Sigmoid colon (tissue), 7 donors: Measurements from ENCODE around the gene ERVH48-1. TPM values are rescaled to one million over a fixed set of nuclear protein-coding genes. Genes with fewer than 3 reads are reported as not detected.
A peak's percentile ranks its signal among the peaks of the same experiment; 100 is the strongest.
"Not testable (repeated sequence)": the region's sequence is repeated elsewhere in the genome, so short reads cannot be mapped to it uniquely, and the experiment has no call there.

Experiments used
- DNase-seq: peaks from one replicate; pipeline ENCODE4 v3.0.0-alpha.2; 2019
- H3K27ac ChIP-seq, 4 donors: fragments of 200-600 bp; sonication (generic); one replicate each; pipeline ENCODE4 v1.5.1; 2016 to 2019; ENCODE audit warnings: mild to moderate bottlenecking in 1 of 4
- H3K27me3 ChIP-seq, 3 donors: fragments of 200-600 bp; sonication (generic); one replicate each; pipeline ENCODE4 v1.5.1; 2019; ENCODE audit warnings: mild to moderate bottlenecking in 1 of 3
- H3K36me3 ChIP-seq, 4 donors: fragments of 200-600 bp; sonication (generic); one replicate each; pipeline ENCODE4 v1.5.1; 2016 to 2019
- H3K4me1 ChIP-seq, 4 donors: fragments of 200-600 bp; sonication (generic); one replicate each; pipeline ENCODE4 v1.5.1; 2017 to 2019
- H3K4me3 ChIP-seq, 4 donors: fragments of 200-600 bp; sonication (generic); one replicate each; pipeline ENCODE4 v1.5.1; 2017 to 2019; ENCODE audit warnings: mild to moderate bottlenecking in 2 of 4, moderate library complexity in 1 of 4
- H3K9me3 ChIP-seq, 4 donors: fragments of 200-600 bp in 3 of 4; sonication (generic) in 3 of 4; one replicate each; pipeline versions ENCODE4 v1.5.1 to v1.6.1; 2013 to 2019
- EP300 ChIP-seq, 4 donors: sonication (generic); formaldehyde crosslinking; IDR thresholded peaks; one replicate each; pipeline ENCODE4 v1.6.1; 2017; ENCODE audit warnings: antibody characterized with exemption in 4 of 4
- POLR2A ChIP-seq, 2 donors: fragments of 450-650 bp; IDR thresholded peaks; one replicate each; pipeline ENCODE4 v1.6.1; 2016; ENCODE audit warnings: antibody characterized with exemption in 2 of 2, mild to moderate bottlenecking in 2 of 2, moderate library complexity in 2 of 2
- POLR2AphosphoS5 ChIP-seq, 4 donors: sonication (generic); formaldehyde crosslinking; IDR thresholded peaks; one replicate each; pipeline ENCODE4 v1.6.1; 2017; ENCODE audit warnings: antibody characterized with exemption in 4 of 4
- WGBS, 2 donors: extraction: QIAGEN DNeasy Blood & Tissue Kit; methylation state at CpG; one replicate each; pipeline ENCODE4 v1.1.7; 2013; 5-methylcytosine and 5-hydroxymethylcytosine counted together
- intact Hi-C: fragments of 100-400 bp; cut with DNase I; formaldehyde crosslinking; loops from one replicate; pipeline ENCODE4 v1.15.1; 2023
- polyA plus RNA-seq, 3 donors: library from polyadenylated mRNA; stranded (reverse); fragments of 200-250 nt; gene quantifications; one replicate each; pipeline ENCODE4 v1.2.3, GENCODE V29; 2013
- total RNA-seq, 4 donors: library from RNA; depleted of rRNA; stranded (reverse); fragments of >200 nt; gene quantifications; one replicate each; pipeline ENCODE4 v1.1.0, GENCODE V29; 2016
- TF ChIP-seq, protein P1 (sequence below), 4 experiments: fragments of 450-650 bp in 3 of 4; fragments of 200-600 bp in 1 of 4; IDR thresholded peaks; one replicate each; pipeline ENCODE4 v1.5.1; 2016 to 2019; ENCODE audit warnings: antibody characterized with exemption in 4 of 4, mild to moderate bottlenecking in 3 of 4, moderate library complexity in 2 of 4
- donor health status: healthy with polysubstance abuse.
- donor health status: Bipolar disorder and iron deficiency.
- donor health status: healthy.

Gene ERVH48-1
- total and polyA plus RNA-seq, 7 donors, result 0.07 TPM; not detected in 6

DNA sequence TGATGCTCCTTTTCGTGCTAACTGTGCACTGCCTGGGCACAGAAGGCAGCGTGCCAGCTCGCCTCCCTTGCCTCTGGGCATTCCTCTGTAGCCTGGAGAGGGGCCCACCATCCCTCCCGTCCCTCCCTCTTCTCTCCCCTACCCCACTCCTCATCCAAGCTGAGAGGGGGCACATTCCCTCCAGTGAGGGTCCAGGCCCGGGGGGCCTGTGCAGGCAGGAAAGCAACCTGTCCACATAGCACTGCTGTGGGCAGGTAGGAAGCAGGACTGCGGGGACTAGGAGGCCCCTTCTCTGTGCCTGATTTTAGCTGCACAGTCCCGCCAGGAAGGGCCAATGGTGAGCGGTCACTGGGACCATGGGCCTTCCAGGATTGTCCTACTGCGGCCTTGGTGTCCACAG lies 38.7 kb upstream of the ERVH48-1 start:
- H3K4me1 ChIP-seq, result no peaks in the 10 kb centered on the region
- intact Hi-C loops, result loop anchor here (10.0 kb wide), 1 partner anchor 49 kb away; no protein-coding TSS in a partner anchor
- no peak overlapping the region for H3K27ac ChIP-seq
- 94 to 95% methylated on average over 9 of the region's 9 CpGs for WGBS, 2 donors
- H3K9me3 ChIP-seq, result no peaks in the 10 kb centered on the region
- DNase-seq, result no peak
- H3K27me3 ChIP-seq, result no peaks in the 10 kb centered on the region
- TF ChIP-seq EP300 (IDR thresholded peaks at IDR 0.05) (no peak), POLR2AphosphoS5 (IDR thresholded peaks at IDR 0.05) (no peak), POLR2A (IDR thresholded peaks at IDR 0.05) (no peak)
- TF ChIP-seq, protein P1, sequence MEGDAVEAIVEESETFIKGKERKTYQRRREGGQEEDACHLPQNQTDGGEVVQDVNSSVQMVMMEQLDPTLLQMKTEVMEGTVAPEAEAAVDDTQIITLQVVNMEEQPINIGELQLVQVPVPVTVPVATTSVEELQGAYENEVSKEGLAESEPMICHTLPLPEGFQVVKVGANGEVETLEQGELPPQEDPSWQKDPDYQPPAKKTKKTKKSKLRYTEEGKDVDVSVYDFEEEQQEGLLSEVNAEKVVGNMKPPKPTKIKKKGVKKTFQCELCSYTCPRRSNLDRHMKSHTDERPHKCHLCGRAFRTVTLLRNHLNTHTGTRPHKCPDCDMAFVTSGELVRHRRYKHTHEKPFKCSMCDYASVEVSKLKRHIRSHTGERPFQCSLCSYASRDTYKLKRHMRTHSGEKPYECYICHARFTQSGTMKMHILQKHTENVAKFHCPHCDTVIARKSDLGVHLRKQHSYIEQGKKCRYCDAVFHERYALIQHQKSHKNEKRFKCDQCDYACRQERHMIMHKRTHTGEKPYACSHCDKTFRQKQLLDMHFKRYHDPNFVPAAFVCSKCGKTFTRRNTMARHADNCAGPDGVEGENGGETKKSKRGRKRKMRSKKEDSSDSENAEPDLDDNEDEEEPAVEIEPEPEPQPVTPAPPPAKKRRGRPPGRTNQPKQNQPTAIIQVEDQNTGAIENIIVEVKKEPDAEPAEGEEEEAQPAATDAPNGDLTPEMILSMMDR (IDR thresholded peaks at IDR 0.05), result no peak
- H3K4me3 ChIP-seq, result no peak overlapping the region
- H3K36me3 ChIP-seq, result no peaks in the 10 kb centered on the region

DNA sequence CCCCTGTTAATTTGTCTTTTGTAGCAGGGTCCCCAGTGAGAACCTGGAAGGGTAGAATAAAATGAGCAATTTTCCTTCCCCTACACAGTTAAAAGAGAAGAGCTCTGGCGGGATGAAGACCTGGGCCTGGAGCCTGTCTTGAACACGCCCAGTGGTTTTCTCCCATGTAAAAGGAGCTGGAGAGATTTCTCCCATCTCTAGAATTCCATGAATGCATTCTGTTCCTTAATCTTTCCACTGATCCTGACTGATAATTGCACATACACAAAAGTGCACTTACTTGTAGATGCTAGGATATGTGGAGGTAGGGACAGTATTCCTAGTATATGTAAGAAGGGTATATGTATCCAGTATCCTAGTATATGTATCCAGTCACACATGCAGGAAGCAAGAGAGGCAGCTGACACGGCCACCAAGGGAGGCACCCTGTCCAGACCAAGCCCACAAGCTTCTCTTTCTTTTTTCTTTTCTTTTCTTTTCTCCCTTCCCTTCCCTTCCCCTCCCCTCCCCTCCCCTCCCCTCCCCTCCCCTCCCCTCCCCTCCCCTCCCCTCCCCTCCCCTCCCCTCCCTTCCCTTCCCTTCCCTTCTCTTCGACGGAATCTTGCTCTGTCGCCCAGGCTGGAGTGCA lies 37.1 kb upstream of the ERVH48-1 start:
- H3K27me3 ChIP-seq, result no peaks in the 10 kb centered on the region
- DNase-seq, result peak; percentile 5
- H3K9me3 ChIP-seq, result no peaks in the 10 kb centered on the region
- H3K4me3 ChIP-seq, result no peak overlapping the region
- no peak overlapping the region for H3K27ac ChIP-seq
- TF ChIP-seq, protein P1 (IDR thresholded peaks at IDR 0.05), result no peak
- no peak for TF ChIP-seq POLR2AphosphoS5 (IDR thresholded peaks at IDR 0.05)
- TF ChIP-seq POLR2A (IDR thresholded peaks at IDR 0.05), result no peak
- no peak for TF ChIP-seq EP300 (IDR thresholded peaks at IDR 0.05)
- intact Hi-C loops, result loop anchor here (10.0 kb wide), 1 partner anchor 48 kb away; no protein-coding TSS in a partner anchor
- 78 to 79% methylated on average over 4 to 6 of the region's 6 CpGs for WGBS, 2 donors
- no peaks in the 10 kb centered on the region for H3K4me1 ChIP-seq
- H3K36me3 ChIP-seq, result no peaks in the 10 kb centered on the region

DNA sequence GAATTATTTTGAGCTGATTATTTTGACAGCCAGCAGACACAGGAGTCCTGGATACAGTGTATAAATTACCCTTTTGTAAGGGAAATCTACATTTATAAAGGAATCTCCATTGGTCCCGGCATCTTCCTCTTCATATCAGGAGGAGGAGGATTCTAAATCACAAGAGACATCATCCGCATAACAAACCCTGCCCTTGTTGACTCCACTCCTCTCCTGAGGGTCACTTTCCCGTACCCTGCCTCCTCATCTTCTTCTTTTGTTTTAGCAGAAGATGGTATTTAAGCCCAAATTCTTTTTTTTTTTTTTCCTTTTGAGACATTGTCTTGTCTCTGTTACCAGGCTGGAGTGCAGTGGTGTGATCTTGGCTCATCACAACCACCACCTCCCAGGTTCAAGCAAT lies 34.3 kb upstream of the ERVH48-1 start:
- no peaks in the 10 kb centered on the region for H3K27me3 ChIP-seq
- no peaks in the 10 kb centered on the region for H3K9me3 ChIP-seq
- no peak for DNase-seq
- no peak overlapping the region for H3K27ac ChIP-seq
- no peak overlapping the region for H3K4me3 ChIP-seq
- H3K36me3 ChIP-seq, result no peaks in the 10 kb centered on the region
- H3K4me1 ChIP-seq, result no peaks in the 10 kb centered on the region
- WGBS, 2 donors, result 88 to 92% methylated on average over 3 of the region's 3 CpGs
- TF ChIP-seq POLR2AphosphoS5 (IDR thresholded peaks at IDR 0.05) (no peak), POLR2A (IDR thresholded peaks at IDR 0.05) (no peak), EP300 (IDR thresholded peaks at IDR 0.05) (no peak)
- TF ChIP-seq, protein P1 (IDR thresholded peaks at IDR 0.05), result no peak
- intact Hi-C loops, result loop anchor here (10.0 kb wide), 1 partner anchor 45 kb away; no protein-coding TSS in a partner anchor

DNA sequence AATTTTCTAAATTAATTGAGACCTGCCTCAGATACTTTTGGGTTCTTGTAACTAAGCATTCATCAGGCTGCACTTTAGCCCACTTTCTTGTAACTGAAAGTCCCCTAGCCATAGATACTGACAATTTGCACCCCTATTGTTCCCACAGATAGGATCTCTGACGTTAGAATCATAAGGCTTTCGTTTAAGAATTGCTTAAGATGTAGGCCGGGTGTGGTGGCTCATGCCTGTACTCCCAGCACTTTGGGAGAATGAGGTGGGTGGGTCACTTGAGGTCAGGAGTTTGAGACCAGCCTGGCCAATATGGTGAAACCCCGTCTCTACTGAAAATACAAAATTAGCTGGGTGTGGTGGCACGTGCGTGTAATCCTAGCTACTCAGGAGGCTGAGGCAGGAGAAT lies 32.7 kb upstream of the ERVH48-1 start:
- DNase-seq, intact Hi-C loops, H3K27me3 ChIP-seq, H3K9me3 ChIP-seq, H3K27ac ChIP-seq, H3K4me1 ChIP-seq, H3K36me3 ChIP-seq, H3K4me3 ChIP-seq: not testable (repeated sequence)
- 76 to 87% methylated on average over 6 of the region's 6 CpGs for WGBS, 2 donors

DNA sequence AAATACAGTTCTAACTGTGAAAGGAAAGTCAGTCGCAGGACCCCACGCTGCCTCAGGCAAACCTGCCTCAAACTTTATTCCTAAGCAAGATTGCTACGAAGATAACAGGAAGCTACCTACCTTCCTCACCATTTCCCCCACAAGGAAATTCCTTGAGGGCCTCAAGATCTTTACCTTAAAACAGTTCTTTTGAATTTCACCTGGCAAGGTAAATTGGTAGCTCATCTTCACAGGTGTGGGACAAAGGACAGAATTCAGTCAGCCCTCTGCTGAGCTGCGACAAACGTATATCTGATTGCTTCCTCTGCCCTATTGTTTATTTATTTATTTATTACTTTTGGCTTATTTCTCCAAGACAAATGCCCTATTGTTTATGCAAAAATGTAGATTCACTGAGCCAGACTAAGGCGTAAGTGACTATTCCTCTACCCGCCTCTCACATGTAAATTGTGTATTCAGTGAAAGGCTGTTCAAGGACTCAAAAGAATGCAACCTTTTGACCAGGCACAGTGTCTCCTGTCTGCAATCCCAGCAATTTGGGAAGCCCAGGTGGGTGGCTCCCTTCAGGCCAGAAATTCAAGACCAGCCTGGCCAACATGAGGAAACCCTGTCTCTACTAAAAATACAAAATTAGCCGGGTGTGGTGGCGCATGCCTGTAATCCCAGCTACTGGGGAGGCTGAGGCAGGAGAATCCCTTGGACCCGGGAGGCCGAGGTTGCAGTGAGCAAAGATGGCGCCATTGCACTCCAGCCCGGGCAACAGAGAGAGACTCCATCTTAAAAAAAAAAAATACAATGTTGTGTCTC lies 31.6 kb upstream of the ERVH48-1 start:
- TF ChIP-seq, protein P1 (IDR thresholded peaks at IDR 0.05), result no peak
- no peak for TF ChIP-seq POLR2A (IDR thresholded peaks at IDR 0.05)
- TF ChIP-seq EP300 (IDR thresholded peaks at IDR 0.05), result no peak
- TF ChIP-seq POLR2AphosphoS5 (IDR thresholded peaks at IDR 0.05), result no peak
- peak; percentile 10 for DNase-seq
- no peak overlapping the region for H3K27ac ChIP-seq
- no peaks in the 10 kb centered on the region for H3K9me3 ChIP-seq
- H3K4me3 ChIP-seq, result no peak overlapping the region
- H3K4me1 ChIP-seq, result no peaks in the 10 kb centered on the region
- no peaks in the 10 kb centered on the region for H3K27me3 ChIP-seq
- intact Hi-C loops, result no loop called here
- H3K36me3 ChIP-seq, result no peaks in the 10 kb centered on the region
- 86 to 89% methylated on average over 13 of the region's 13 CpGs for WGBS, 2 donors

DNA sequence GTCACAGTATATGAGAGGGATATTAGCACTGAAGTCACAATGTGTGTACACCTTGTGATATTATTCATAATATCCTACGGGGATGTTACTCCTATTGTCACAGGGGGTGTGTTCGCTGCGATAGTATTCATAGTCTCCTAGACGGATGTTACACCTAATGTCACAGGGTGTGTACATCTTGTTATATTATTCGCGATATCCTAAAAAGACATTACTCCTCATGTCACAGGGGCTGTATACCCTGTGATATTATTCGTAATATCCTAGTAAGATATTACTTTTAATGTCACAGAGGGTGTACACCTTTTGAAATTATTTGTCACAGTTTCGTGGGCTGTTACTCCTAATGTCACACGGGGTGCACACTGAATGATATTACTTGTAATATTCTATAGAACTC lies 25.8 kb upstream of the ERVH48-1 start:
- peak; percentile 3 for DNase-seq
- intact Hi-C loops, H3K9me3 ChIP-seq, H3K27ac ChIP-seq, H3K4me1 ChIP-seq, H3K4me3 ChIP-seq, H3K36me3 ChIP-seq, H3K27me3 ChIP-seq: not testable (repeated sequence)
- WGBS, 2 donors, result 93 to 94% methylated on average over 9 of the region's 9 CpGs

DNA sequence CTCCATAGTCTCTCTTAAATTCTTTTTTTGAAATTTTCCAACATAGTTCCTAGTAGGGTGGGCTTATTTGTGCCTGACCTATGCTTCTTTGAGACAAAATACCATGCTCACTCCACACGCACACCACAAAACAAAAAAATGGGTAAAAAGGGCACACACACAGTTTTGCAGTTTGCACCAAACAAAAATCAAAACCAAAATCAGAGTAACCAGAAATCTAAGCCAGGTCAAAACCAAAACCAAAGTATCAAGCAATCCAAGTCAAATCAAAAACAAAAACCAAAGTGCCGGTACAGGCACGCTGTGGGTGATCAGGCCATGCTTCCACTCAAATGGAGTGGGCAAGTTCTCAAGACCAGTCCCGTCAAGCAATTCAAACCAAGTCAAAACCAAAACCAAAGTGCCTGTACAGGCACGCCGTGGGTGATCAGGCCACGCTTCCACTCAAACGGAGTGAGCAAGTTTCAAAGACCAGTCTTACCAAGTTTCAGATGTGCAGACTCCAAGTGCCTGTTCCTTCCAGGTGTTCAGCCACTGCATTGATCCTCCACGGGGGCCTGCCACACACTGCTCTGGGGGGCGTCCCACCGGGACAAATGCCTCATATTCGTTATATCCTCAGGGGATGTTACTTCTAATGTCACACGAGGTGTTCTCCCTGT lies 23.8 kb upstream of the ERVH48-1 start:
- intact Hi-C loops, H3K4me1 ChIP-seq, H3K4me3 ChIP-seq, H3K27ac ChIP-seq, H3K9me3 ChIP-seq, H3K36me3 ChIP-seq, H3K27me3 ChIP-seq: not testable (repeated sequence)
- 81 to 89% methylated on average over 13 of the region's 13 CpGs for whole genome bisulfite sequencing, 2 donors
- peak; percentile 33 for DNase-seq
